LNCaP clone FGC (cell line): ENCODE results near the gene CACNB2.
"Not testable (repeated sequence)": the region's sequence is repeated elsewhere in the genome, so short reads cannot be mapped to it uniquely, and the experiment has no call there.

ENCODE experiments used
- DNase-seq: peaks from one replicate; pipeline ENCODE4 v3.0.0-alpha.2; 2011; ENCODE audit warnings: low read depth
- H3K4me3 ChIP-seq: 2 replicates; pipeline ENCODE4 v1.5.1; 2011; ENCODE audit warnings: mild to moderate bottlenecking, low read depth, low read length, control low read depth
- TF ChIP-seq, protein P1 (sequence below): IDR thresholded peaks from 2 replicates; pipeline ENCODE4 v1.5.1; 2012; ENCODE audit warnings: mild to moderate bottlenecking; ENCODE audit not compliant: control insufficient read depth, insufficient read depth; ENCODE audit errors: extremely low read depth

CACNB2 gene

DNA sequence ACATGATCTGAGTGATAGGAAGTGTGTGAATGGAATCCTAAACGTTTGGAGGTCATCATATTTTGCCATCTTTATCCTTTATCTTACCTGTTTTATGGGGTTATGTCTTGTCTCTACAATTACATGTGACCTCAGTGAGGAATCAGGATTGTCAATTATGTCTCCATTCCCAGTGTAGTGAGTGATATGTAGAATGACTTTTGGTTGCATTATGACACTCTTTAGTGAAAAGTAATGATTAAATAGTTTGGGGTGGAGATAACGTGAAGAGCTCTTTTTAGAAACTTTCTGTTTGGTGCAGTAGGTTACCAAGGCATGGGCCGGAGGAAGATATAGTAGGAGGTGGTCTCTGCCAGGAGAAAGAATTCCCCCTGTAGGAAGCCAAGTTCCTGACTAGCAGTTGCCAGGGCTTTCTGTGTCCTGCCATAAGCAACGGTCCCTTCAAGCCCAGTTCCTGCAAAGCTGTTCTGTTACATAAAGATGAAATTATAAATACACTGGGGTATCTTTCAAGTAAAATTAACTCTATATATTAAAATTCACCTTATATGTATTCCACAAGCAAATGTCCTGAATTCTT, 282.9 kb downstream of the CACNB2 start:
- no peak for DNase-seq
- no peak overlapping the region for H3K4me3 ChIP-seq
- TF ChIP-seq, protein P1, sequence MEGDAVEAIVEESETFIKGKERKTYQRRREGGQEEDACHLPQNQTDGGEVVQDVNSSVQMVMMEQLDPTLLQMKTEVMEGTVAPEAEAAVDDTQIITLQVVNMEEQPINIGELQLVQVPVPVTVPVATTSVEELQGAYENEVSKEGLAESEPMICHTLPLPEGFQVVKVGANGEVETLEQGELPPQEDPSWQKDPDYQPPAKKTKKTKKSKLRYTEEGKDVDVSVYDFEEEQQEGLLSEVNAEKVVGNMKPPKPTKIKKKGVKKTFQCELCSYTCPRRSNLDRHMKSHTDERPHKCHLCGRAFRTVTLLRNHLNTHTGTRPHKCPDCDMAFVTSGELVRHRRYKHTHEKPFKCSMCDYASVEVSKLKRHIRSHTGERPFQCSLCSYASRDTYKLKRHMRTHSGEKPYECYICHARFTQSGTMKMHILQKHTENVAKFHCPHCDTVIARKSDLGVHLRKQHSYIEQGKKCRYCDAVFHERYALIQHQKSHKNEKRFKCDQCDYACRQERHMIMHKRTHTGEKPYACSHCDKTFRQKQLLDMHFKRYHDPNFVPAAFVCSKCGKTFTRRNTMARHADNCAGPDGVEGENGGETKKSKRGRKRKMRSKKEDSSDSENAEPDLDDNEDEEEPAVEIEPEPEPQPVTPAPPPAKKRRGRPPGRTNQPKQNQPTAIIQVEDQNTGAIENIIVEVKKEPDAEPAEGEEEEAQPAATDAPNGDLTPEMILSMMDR: no peak

DNA sequence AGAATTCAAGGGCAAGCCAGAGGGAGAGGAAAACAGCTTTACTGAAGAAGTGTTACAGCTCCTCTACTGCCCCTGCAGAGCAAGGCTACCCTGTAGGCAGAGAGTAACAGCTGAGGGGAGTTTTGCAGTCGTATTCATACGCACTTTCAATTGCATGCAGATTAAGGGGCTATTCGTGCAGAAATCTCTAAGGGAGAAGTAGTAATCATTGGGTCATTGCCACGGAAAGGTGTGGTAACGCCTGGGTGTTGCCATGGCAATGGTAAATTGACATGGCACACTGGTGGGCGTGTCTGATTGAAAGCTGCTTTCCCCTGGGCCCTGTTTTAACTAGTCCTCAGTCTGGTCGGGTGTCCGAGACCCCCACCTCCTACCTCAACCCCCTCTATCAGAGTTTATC, 284.0 kb downstream of the CACNB2 start:
- DNase-seq: no peak
- no peak overlapping the region for H3K4me3 ChIP-seq
- TF ChIP-seq, protein P1: no peak

DNA sequence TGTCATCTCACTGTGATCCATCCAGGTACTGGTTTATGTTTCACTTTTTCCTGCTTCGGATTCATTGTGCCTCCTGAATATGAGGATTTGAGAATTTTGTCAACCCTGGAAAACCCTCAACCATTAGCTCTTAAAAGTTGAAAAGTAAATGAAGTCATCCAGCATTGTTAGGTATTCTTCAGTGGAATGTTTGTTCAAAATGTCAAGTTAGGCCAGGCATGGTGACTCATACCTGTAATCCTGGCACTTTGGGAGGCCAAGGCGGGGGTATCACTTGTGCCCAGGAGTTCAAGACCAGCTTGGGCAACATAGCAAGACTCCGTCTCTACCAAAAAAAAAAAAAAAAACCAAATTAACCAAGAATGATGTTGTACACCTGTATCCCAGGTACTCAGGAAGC, 289.1 kb downstream of the CACNB2 start:
- DNase-seq: no peak

DNA sequence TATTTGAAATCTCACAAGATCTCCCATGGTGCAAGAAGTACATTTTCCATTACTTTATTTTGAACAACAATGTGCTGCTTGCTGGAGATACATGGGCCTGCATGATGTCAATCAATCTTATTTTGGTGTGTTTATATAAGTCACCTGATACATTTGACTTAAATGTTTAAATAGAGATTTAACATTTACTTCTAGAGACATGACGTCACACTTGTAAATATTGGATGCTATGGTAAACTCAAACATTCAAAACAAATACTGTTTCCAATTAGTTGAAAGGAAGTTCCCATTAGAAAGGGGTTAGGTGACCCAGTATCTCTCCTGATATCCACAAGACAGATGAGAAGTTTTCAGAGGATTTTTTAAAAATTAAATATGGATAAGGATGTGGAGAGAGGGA, 296.7 kb downstream of the CACNB2 start:
- no peak overlapping the region for H3K4me3 ChIP-seq
- TF ChIP-seq, protein P1: no peak
- DNase-seq: peak; percentile 44

More for the DNA sequence above, 289.1 kb downstream of the CACNB2 start:
- H3K4me3 ChIP-seq: no peak overlapping the region
- TF ChIP-seq, protein P1: no peak

DNA sequence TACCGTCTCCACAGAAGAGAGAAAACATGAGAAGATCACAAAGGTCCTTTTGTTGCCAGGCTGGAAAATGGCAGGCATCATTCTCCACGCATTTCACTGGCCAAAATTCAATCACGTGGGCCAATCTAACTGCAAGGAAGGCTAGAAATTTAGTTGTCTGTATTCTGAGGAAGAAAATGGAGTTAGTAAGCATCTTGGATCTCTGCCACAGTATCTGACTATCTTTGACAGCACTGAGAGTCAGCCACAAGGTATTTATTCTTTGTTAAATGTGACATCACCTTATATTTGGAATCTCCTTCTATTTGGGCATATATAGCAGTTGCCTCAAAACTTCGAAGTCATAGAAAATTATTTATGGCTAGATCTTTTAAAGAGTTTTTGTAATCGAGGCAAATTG, 297.3 kb downstream of the CACNB2 start:
- H3K4me3 ChIP-seq: no peak overlapping the region
- DNase-seq: peak; percentile 10
- TF ChIP-seq, protein P1: no peak

DNA sequence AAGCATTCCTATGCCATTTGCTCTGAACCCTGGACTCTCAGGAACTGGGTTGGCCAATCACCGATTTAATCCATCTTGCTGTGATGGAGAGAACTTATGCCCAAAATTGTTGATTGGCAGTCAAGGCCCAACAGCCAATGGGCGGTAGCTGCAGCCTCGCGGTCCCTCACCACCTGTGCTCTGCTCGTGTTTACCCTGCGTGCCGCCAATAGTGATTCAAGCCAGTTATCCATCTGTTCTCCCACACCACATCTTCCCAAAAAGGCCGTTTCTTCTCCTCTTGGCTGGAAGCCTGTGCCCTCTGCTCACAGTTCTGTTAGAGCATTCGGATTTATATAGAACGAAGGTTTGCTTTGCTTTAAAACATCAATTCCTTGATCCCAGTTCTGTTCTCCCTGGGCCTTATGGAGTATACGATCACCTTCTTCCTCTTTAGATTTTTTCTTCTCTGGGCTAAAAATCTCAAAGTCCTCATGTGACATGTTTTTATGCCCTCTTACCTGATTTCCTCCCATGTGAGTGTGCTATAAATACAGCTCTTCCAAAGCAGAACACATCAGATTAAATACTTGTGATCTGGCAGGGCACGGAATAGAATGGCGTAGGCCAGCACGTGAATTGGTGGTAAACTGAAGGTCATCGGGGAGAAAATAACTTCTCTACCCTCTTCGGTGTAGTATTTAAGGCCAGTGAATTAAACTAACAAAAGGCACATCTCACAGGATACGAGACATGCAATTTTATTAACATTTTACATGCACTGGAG, 298.3 kb downstream of the CACNB2 start:
- no peak overlapping the region for H3K4me3 ChIP-seq
- DNase-seq: no peak
- TF ChIP-seq, protein P1: no peak

DNA sequence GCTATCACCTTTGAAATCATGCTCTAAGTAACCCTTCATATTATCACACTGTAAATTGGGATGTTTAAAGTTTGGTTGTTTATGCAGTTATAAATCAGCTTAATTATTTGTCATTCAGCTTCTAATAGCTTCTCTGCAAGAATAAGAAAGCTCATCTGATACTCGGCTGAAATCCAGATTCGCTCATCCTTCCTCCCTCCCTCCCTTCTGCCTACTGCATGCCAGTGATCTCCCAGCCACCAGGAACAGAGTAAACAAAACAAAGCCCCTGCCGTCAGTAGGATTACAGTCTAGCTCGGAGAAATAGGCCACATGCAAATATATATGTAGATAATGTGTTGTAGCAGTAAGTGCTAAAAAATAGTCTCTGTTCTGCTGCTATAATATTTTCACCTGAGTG, 299.4 kb downstream of the CACNB2 start:
- DNase-seq: no peak
- H3K4me3 ChIP-seq: no peak overlapping the region
- TF ChIP-seq, protein P1: no peak

DNA sequence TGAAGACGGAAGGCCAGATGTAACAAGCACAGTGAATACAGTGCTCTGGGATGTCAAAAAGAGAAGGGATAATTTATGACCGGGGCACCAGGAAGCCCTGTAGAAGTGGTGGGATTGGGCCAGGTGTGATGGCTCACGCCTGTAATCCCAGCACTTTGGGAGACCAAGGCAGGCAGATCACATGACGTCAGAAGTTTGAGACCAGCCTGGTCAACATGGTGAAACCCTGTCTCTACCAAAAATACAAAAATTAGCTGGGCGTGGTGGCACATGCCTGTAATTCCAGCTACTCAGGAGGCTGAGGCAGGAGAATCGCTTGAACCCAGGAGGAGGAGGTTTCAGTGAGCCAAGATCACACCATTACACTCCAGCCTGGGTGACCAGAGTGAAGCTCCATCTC, 305.4 kb downstream of the CACNB2 start:
- not testable (repeated sequence) for DNase-seq, H3K4me3 ChIP-seq
